Parathyroid adenoma (tissue), 2 donors: ENCODE data around the gene CALHM2.
A peak's percentile ranks its signal among the peaks of the same experiment; 100 is the strongest.

Experiments
- H2AFZ ChIP-seq: fragments of 300-600 bp; sonication (generic); one replicate; pipeline ENCODE4 v1.7.0; 2017; ENCODE audit warnings: antibody characterized with exemption, mild to moderate bottlenecking
- H3K27ac ChIP-seq: fragments of 300-600 bp; sonication (generic); one replicate; pipeline ENCODE4 v1.7.0; 2017
- H3K27me3 ChIP-seq: fragments of 300-600 bp; sonication (generic); one replicate; pipeline ENCODE4 v1.7.0; 2017; ENCODE audit warnings: low read length; ENCODE audit not compliant: control insufficient read depth, insufficient read depth
- H3K36me3 ChIP-seq: fragments of 300-600 bp; sonication (generic); one replicate; pipeline ENCODE4 v1.7.0; 2017; ENCODE audit warnings: low read length; ENCODE audit not compliant: control insufficient read depth, insufficient read depth
- H3K4me1 ChIP-seq: fragments of 300-600 bp; sonication (generic); one replicate; pipeline ENCODE4 v1.7.0; 2017; ENCODE audit warnings: control low read depth
- H3K4me2 ChIP-seq: fragments of 300-600 bp; sonication (generic); one replicate; pipeline ENCODE4 v1.7.0; 2017; ENCODE audit warnings: low read length
- H3K4me3 ChIP-seq: fragments of 300-600 bp; sonication (generic); one replicate; pipeline ENCODE4 v1.7.0; 2017; ENCODE audit warnings: low read depth, low read length
- H3K79me2 ChIP-seq: fragments of 300-600 bp; sonication (generic); one replicate; pipeline ENCODE4 v1.7.0; 2017; ENCODE audit warnings: control low read depth
- H3K9ac ChIP-seq: fragments of 300-600 bp; sonication (generic); one replicate; pipeline ENCODE4 v1.7.0; 2017; ENCODE audit warnings: mild to moderate bottlenecking
- H3K9me3 ChIP-seq: fragments of 300-600 bp; sonication (generic); one replicate; pipeline ENCODE4 v1.7.0; 2017; ENCODE audit warnings: low read length; ENCODE audit not compliant: control insufficient read depth
- CTCF ChIP-seq: fragments of 300-600 bp; sonication (generic); IDR thresholded peaks from one replicate; pipeline ENCODE4 v1.7.0; 2017; ENCODE audit warnings: antibody characterized with exemption, mild to moderate bottlenecking
- donor health status: primary hyperparathyroidism.

CALHM2 gene

GRCh38 chr10:103493362-103493915, 41.3 kb upstream of the CALHM2 start, which contains the start of gene NEURL1:
Gene NEURL1 (plus strand): TSS chr10:103493705. CDS start chr10:103494388, 683 bp downstream.
- no peak for TF ChIP-seq CTCF
- no peaks in the 10 kb centered on the region for H3K9me3 ChIP-seq
- H3K4me1 ChIP-seq, result peaks cover 21% of the 10 kb centered on the region
- no peaks in the 10 kb centered on the region for H3K36me3 ChIP-seq
- peak within 1 kb of the TSS; percentile 59 for H3K4me3 ChIP-seq
- peak within 1 kb of the TSS; percentile 96 for H3K4me2 ChIP-seq
- H3K9ac ChIP-seq, result peak within 1 kb of the TSS; percentile 35
- H3K79me2 ChIP-seq, result no peaks in the 10 kb centered on the region
- peak within 1 kb of the TSS; percentile 95 for H3K27ac ChIP-seq
- peak within 1 kb of the TSS; percentile 92 for H2AFZ ChIP-seq
- no peaks in the 10 kb centered on the region for H3K27me3 ChIP-seq

GRCh38 chr10:103492655-103493261, 40.6 kb upstream of the CALHM2 start:
- TF ChIP-seq CTCF, result no peak
- Histone ChIP-seq H3K4me2 (peak overlapping the region; percentile 96), H3K79me2 (no peaks in the 10 kb centered on the region), H3K4me3 (no peak overlapping the region), H3K4me1 (peaks cover 21% of the 10 kb centered on the region), H3K27me3 (no peaks in the 10 kb centered on the region), H3K9me3 (no peaks in the 10 kb centered on the region), H3K9ac (no peak overlapping the region), H2AFZ (peak overlapping the region; percentile 92), H3K27ac (peak overlapping the region; percentile 95), H3K36me3 (no peaks in the 10 kb centered on the region)

- no peak overlapping the region for H3K4me3 ChIP-seq
- no peak for TF ChIP-seq CTCF
- no peak overlapping the region for H3K9ac ChIP-seq
- H3K4me2 ChIP-seq, result no peak overlapping the region
- no peaks in the 10 kb centered on the region for H3K79me2 ChIP-seq
- peaks cover 21% of the 10 kb centered on the region for H3K4me1 ChIP-seq
- peak overlapping the region; percentile 95 for H3K27ac ChIP-seq
- H3K36me3 ChIP-seq, result no peaks in the 10 kb centered on the region
- no peaks in the 10 kb centered on the region for H3K9me3 ChIP-seq
- H3K27me3 ChIP-seq, result no peaks in the 10 kb centered on the region
- H2AFZ ChIP-seq, result peak overlapping the region; percentile 13
These were observed 39.7 kb upstream of the CALHM2 start for GRCh38 chr10:103491729-103492364.

- no peak for TF ChIP-seq CTCF
- no peaks in the 10 kb centered on the region for H3K9me3 ChIP-seq
- peak overlapping the region; percentile 67 for H2AFZ ChIP-seq
- H3K36me3 ChIP-seq, result no peaks in the 10 kb centered on the region
- H3K27me3 ChIP-seq, result no peaks in the 10 kb centered on the region
- peaks cover 22% of the 10 kb centered on the region for H3K4me1 ChIP-seq
- H3K9ac ChIP-seq, result no peak overlapping the region
- peak overlapping the region; percentile 95 for H3K27ac ChIP-seq
- H3K4me3 ChIP-seq, result no peak overlapping the region
- H3K79me2 ChIP-seq, result no peaks in the 10 kb centered on the region
- H3K4me2 ChIP-seq, result peak overlapping the region; percentile 55
These were observed 38.8 kb upstream of the CALHM2 start for GRCh38 chr10:103490986-103491314.
